Glutamatergic neuron (in vitro differentiated cells): ENCODE results near the gene AP1S3. TPM values are rescaled to one million over a fixed set of nuclear protein-coding genes. Genes with fewer than 3 reads are reported as not detected.

Experiments
- DNase-seq: peaks from one replicate; pipeline ENCODE4 v3.0.0; 2022
- H3K27ac Mint-ChIP-seq: one replicate; pipeline ENCODE4 v1.8.0; 2020; ENCODE audit warnings: mild to moderate bottlenecking, mixed read lengths, inconsistent platforms; ENCODE audit not compliant: unreplicated experiment
- H3K27me3 Mint-ChIP-seq: one replicate; pipeline ENCODE4 v1.8.0; 2020; ENCODE audit warnings: mild to moderate bottlenecking, moderate library complexity, mixed read lengths, inconsistent platforms; ENCODE audit not compliant: unreplicated experiment
- H3K36me3 Mint-ChIP-seq: one replicate; pipeline ENCODE4 v1.8.0; 2020; ENCODE audit warnings: mild to moderate bottlenecking, mixed read lengths, inconsistent platforms; ENCODE audit not compliant: unreplicated experiment
- H3K4me1 Mint-ChIP-seq: one replicate; pipeline ENCODE4 v1.8.0; 2020; ENCODE audit warnings: mild to moderate bottlenecking, low read depth, mixed read lengths, inconsistent platforms; ENCODE audit not compliant: unreplicated experiment
- H3K4me3 Mint-ChIP-seq: one replicate; pipeline ENCODE4 v1.8.0; 2020; ENCODE audit warnings: mild to moderate bottlenecking, mixed read lengths, inconsistent platforms; ENCODE audit not compliant: unreplicated experiment
- H3K9me3 Mint-ChIP-seq: one replicate; pipeline ENCODE4 v1.8.0; 2020; ENCODE audit warnings: mild to moderate bottlenecking, moderate library complexity, mixed read lengths, inconsistent platforms; ENCODE audit not compliant: unreplicated experiment
- CTCF ChIP-seq: fragments of 200-600 bp; sonication (generic); IDR thresholded peaks from one replicate; pipeline ENCODE4 v1.5.0; 2021; ENCODE audit not compliant: partially characterized antibody, unreplicated experiment
- long read RNA-seq: library from polyadenylated mRNA; unstranded; transcript quantifications from one replicate; pipeline ENCODE4 v2.0.0, GENCODE V29; 2020; ENCODE audit not compliant: unreplicated experiment
- total RNA-seq: library from RNA; stranded (reverse); fragmentation: NEBNext Ultra II Directional; extraction: Animal tissue kit (Norgen Biotek cat#: 25700); gene quantifications from one replicate; pipeline ENCODE4 v1.2.1, GENCODE V29; 2021; ENCODE audit not compliant: unreplicated experiment

AP1S3 gene
- 3.1 TPM for total RNA-seq
- long read RNA-seq, partial matches to known transcripts: 0 of 1 reads
- long read RNA-seq, other reads (novel, unspliced or antisense): 1 of 1 reads

- no peak for TF ChIP-seq CTCF
- H3K4me3 Mint-ChIP-seq: peak within 1 kb of the TSS; percentile 94
- peak; percentile 75 for DNase-seq
- H3K4me1 Mint-ChIP-seq: no peaks in the 10 kb centered on the region
- H3K27ac Mint-ChIP-seq: no peak within 1 kb of the TSS
- no peaks in the 10 kb centered on the region for H3K36me3 Mint-ChIP-seq
- H3K9me3 Mint-ChIP-seq: peaks cover 3% of the 10 kb centered on the region
- peaks cover 2% of the 10 kb centered on the region for H3K27me3 Mint-ChIP-seq
These were observed at the start of gene AP1S3 for GRCh38 chr2:223837287-223838061. TSS of gene AP1S3 (minus strand) at chr2:223837582. CDS start at chr2:223837450, 132 bp downstream.

GRCh38 chr2:223887127-223887526 is 49.7 kb upstream of the AP1S3 start:
- no peak for DNase-seq
- no peak for TF ChIP-seq CTCF
- H3K27ac Mint-ChIP-seq: no peak overlapping the region
- H3K4me1 Mint-ChIP-seq: peaks cover 5% of the 10 kb centered on the region
- H3K9me3 Mint-ChIP-seq: peaks cover 2% of the 10 kb centered on the region
- no peak overlapping the region for H3K4me3 Mint-ChIP-seq
- H3K27me3 Mint-ChIP-seq: peaks cover 3% of the 10 kb centered on the region
- H3K36me3 Mint-ChIP-seq: peaks cover 7% of the 10 kb centered on the region

GRCh38 chr2:223886726-223887125 is 49.3 kb upstream of the AP1S3 start:
- TF ChIP-seq CTCF: no peak
- peaks cover 7% of the 10 kb centered on the region for H3K36me3 Mint-ChIP-seq
- H3K4me1 Mint-ChIP-seq: peaks cover 5% of the 10 kb centered on the region
- H3K27me3 Mint-ChIP-seq: peaks cover 3% of the 10 kb centered on the region
- H3K27ac Mint-ChIP-seq: no peak overlapping the region
- no peak overlapping the region for H3K4me3 Mint-ChIP-seq
- DNase-seq: no peak
- peaks cover 2% of the 10 kb centered on the region for H3K9me3 Mint-ChIP-seq

GRCh38 chr2:223884399-223884798 is 47.0 kb upstream of the AP1S3 start:
- H3K9me3 Mint-ChIP-seq: peaks cover 2% of the 10 kb centered on the region
- peaks cover 4% of the 10 kb centered on the region for H3K36me3 Mint-ChIP-seq
- peaks cover 3% of the 10 kb centered on the region for H3K27me3 Mint-ChIP-seq
- TF ChIP-seq CTCF: no peak
- DNase-seq: no peak
- H3K4me1 Mint-ChIP-seq: peaks cover 3% of the 10 kb centered on the region
- H3K27ac Mint-ChIP-seq: no peak overlapping the region
- no peak overlapping the region for H3K4me3 Mint-ChIP-seq

- Mint-ChIP-seq H3K4me1 (peaks cover 3% of the 10 kb centered on the region), H3K27me3 (no peaks in the 10 kb centered on the region), H3K9me3 (peaks cover 2% of the 10 kb centered on the region), H3K36me3 (no peaks in the 10 kb centered on the region), H3K27ac (no peak overlapping the region), H3K4me3 (no peak overlapping the region)
- no peak for DNase-seq
- TF ChIP-seq CTCF: no peak
These were observed 45.3 kb upstream of the AP1S3 start for GRCh38 chr2:223882715-223883114.
